K562 (cell line): ENCODE measurements around the gene TMEM156. TPM values are rescaled to one million over a fixed set of nuclear protein-coding genes. Genes with fewer than 3 reads are reported as not detected.
A peak's percentile ranks its signal among the peaks of the same experiment; 100 is the strongest.

Experiments used
- BDP1 ChIP-seq: IDR thresholded peaks from 3 replicates; pipeline ENCODE4 v1.6.1; 2011; ENCODE audit not compliant: insufficient read length, insufficient read depth
- BRD9 ChIP-seq: fragments of 450-650 bp; IDR thresholded peaks from 2 replicates; pipeline ENCODE4 v1.6.1; 2018; ENCODE audit warnings: low read depth; ENCODE audit not compliant: partially characterized antibody
- CBX8 ChIP-seq: fragments of 200-600 bp; sonication (generic); IDR thresholded peaks from 2 replicates; pipeline ENCODE4 v1.6.1; 2012; ENCODE audit warnings: borderline replicate concordance, mixed run types, low read depth, mild to moderate bottlenecking, moderate library complexity, mixed read lengths, low read length, control low read depth, inconsistent platforms; ENCODE audit not compliant: poor library complexity, severe bottlenecking; ENCODE audit errors: extremely low read depth
- CC2D1A ChIP-seq: fragments of 450-650 bp; IDR thresholded peaks from 2 replicates; pipeline ENCODE4 v1.6.1; 2017; ENCODE audit warnings: mild to moderate bottlenecking
- CHD1 ChIP-seq: fragments of 200-600 bp; sonication (generic); IDR thresholded peaks from one replicate; pipeline ENCODE4 v1.6.1; 2012; ENCODE audit warnings: mild to moderate bottlenecking, moderate library complexity, low read length, inconsistent platforms
- FIP1L1 ChIP-seq: fragments of 200-400 bp; formaldehyde crosslinking; IDR thresholded peaks from 2 replicates; pipeline ENCODE4 v1.6.1; 2018; ENCODE audit warnings: mild to moderate bottlenecking, low read depth, low read length; ENCODE audit not compliant: poor library complexity, severe bottlenecking
- IFI16 ChIP-seq: fragments of 250-450 bp; sonication (Bioruptor Pico); IDR thresholded peaks from 2 replicates; pipeline ENCODE4 v2.1.2; 2022; ENCODE audit warnings: mild to moderate bottlenecking, inconsistent platforms
- JUND ChIP-seq, 2 experiments: IDR thresholded peaks; 2 replicates in 1 of 2; 3 replicates in 1 of 2; pipeline ENCODE4 v1.6.1; 2011; ENCODE audit warnings: borderline replicate concordance in 2 of 2, low read depth in 2 of 2, low read length in 2 of 2, improper control_type of control experiment in 1 of 2, missing biosample characterization in 1 of 2, missing genetic modification characterization in 1 of 2, missing genetic modification reagents in 1 of 2
- MAZ ChIP-seq, 2 experiments: fragments of 450-650 bp in 1 of 2; sonication (generic) in 1 of 2; formaldehyde crosslinking; IDR thresholded peaks in 1 of 2; conservative IDR thresholded peaks in 1 of 2; 2 replicates each; pipeline versions ENCODE4 v1.4.0 to v1.5.0; 2020; ENCODE audit warnings: mild to moderate bottlenecking in 1 of 2, missing genetic modification reagents in 1 of 2
- MXI1 ChIP-seq: IDR thresholded peaks from 2 replicates; pipeline ENCODE4 v1.6.1; 2011; ENCODE audit warnings: low read depth, mild to moderate bottlenecking, improper control_type of control experiment, low read length
- NBN ChIP-seq: fragments of 450-650 bp; IDR thresholded peaks from 2 replicates; pipeline ENCODE4 v1.6.1; 2016; ENCODE audit warnings: low read depth, mild to moderate bottlenecking
- NEUROD1 ChIP-seq: fragments of 150-350 bp; IDR thresholded peaks from 2 replicates; pipeline ENCODE4 v1.6.1; 2014; ENCODE audit warnings: borderline replicate concordance, low read length, low read depth; ENCODE audit not compliant: partially characterized antibody
- SLC30A9 ChIP-seq: fragments of 250-450 bp; sonication (Bioruptor Pico); IDR thresholded peaks from 2 replicates; pipeline ENCODE4 v1.8.0; 2022; ENCODE audit warnings: mild to moderate bottlenecking, moderate library complexity
- TBL1XR1 ChIP-seq, 2 experiments: IDR thresholded peaks; 2 replicates each; pipeline ENCODE4 v1.6.1; 2012; ENCODE audit warnings: improper control_type of control experiment in 2 of 2, low read length in 2 of 2, mild to moderate bottlenecking in 1 of 2
- TBP ChIP-seq: optimal IDR thresholded peaks from 2 replicates; pipeline ENCODE3; 2011; ENCODE audit warnings: low read depth, low read length, improper control_type of control experiment
- TSC22D4 ChIP-seq: fragments of 450-650 bp; IDR thresholded peaks from 2 replicates; pipeline ENCODE4 v1.6.1; 2016; ENCODE audit warnings: missing genetic modification characterization, missing biosample characterization, control low read depth
- YY1 ChIP-seq, 3 experiments: IDR thresholded peaks; 2 replicates each; pipeline ENCODE4 v1.6.1; 2011; ENCODE audit warnings: low read length in 2 of 3, mild to moderate bottlenecking in 2 of 3, moderate library complexity in 2 of 3, borderline replicate concordance in 1 of 3, control low read depth in 1 of 3, low read depth in 1 of 3; ENCODE audit not compliant: insufficient read depth in 3 of 3, insufficient replicate concordance in 2 of 3, control insufficient read depth in 1 of 3, insufficient read length in 1 of 3; ENCODE audit errors: extremely low read depth in 1 of 3
- ZNF24 ChIP-seq: fragments of 450-650 bp; IDR thresholded peaks from 2 replicates; pipeline ENCODE4 v1.6.1; 2016
- polyA plus RNA-seq, 8 experiments: library from polyadenylated mRNA; depleted of rRNA in 4 of 8; stranded (reverse) in 5 of 8; unstranded in 3 of 8; fragments of >200 nt; fragmentation: Nextera tagmentation in 2 of 8; fragmentation: Illumina TruSeq in 1 of 8; extraction: Ambion mirVana in 2 of 8; extraction: Trizol in 1 of 8; gene quantifications; 2 replicates each; pipeline versions ENCODE4 v1.2.1 to v1.2.3, GENCODE V29; 2011 to 2014; ENCODE audit warnings: inconsistent platforms in 1 of 8, missing spikeins in 1 of 8
- total RNA-seq, 7 experiments: library from RNA; depleted of rRNA in 6 of 7; stranded (reverse); fragments of >200 nt in 6 of 7; fragmentation: Illumina TruSeq in 2 of 7; extraction: Trizol in 2 of 7; gene quantifications; 2 replicates each; pipeline versions ENCODE4 v1.2.1 to v1.2.3, GENCODE V29; 2011 to 2021; ENCODE audit warnings: low replicate concordance in 1 of 7
- TF ChIP-seq, protein P1 (sequence below): sonication (generic); formaldehyde crosslinking; IDR thresholded peaks from 2 replicates; pipeline ENCODE4 v1.8.1; 2022; ENCODE audit warnings: missing genetic modification reagents
- TF ChIP-seq, protein P2 (sequence below): fragments of 450-650 bp; IDR thresholded peaks from 2 replicates; pipeline ENCODE4 v1.6.1; 2018; ENCODE audit not compliant: partially characterized antibody
- TF ChIP-seq, protein P3 (sequence below): fragments of 250-450 bp; sonication (Bioruptor Pico); IDR thresholded peaks from 2 replicates; pipeline ENCODE4 v1.5.0; 2021

TMEM156 gene
- total and polyA plus RNA-seq, 9 of the 15 experiments (the other 6 are each of a cell fraction or from before 2014, with no cell fraction given), result 3.5 to 9.6 (median 6.4) TPM

DNA sequence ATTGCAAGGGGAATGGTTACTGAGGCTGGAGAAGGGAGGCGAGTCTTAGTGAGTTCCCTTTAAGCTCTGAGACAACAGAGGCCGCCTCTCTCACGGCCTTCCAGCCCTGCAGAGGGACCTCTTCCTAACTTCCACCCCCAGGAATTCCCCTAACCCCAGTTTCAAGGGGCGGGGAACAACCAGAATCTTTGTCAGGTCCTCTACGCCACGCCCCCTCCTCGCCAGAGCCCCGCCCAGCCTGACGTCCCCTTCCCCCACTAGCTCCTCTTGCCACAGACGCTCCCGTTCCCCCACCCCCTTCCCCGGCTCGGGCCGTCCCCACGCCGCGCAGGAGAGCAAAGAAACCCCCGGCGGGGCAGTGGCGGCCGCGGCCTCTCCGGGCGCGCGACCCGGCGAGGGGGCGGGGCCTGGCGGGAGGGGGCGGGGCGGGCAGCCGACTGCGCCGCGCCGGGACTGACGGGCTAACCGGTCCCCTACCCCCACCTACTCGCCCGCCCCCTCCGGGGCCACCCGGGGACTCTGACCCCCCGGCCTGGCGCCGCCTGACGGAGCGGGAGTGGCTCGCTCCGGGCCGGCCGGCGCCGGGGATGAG lies 12.3 kb upstream of the TMEM156 start (continued):
- TF ChIP-seq ZNF24, result no peak
- TF ChIP-seq, protein P1, sequence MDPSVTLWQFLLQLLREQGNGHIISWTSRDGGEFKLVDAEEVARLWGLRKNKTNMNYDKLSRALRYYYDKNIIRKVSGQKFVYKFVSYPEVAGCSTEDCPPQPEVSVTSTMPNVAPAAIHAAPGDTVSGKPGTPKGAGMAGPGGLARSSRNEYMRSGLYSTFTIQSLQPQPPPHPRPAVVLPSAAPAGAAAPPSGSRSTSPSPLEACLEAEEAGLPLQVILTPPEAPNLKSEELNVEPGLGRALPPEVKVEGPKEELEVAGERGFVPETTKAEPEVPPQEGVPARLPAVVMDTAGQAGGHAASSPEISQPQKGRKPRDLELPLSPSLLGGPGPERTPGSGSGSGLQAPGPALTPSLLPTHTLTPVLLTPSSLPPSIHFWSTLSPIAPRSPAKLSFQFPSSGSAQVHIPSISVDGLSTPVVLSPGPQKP (CRISPR knock-in tag), result no peak
- TF ChIP-seq BRD9, result no peak
- TF ChIP-seq MAZ (CRISPR knock-in tag; conservative IDR thresholded peaks at IDR 0.05 in 1 of 2, IDR thresholded peaks at IDR 0.05 in 1 of 2), result peak in 1 of 2 experiments; percentile 81; a peak in 2 of 4 replicates
- no peak for TF ChIP-seq NEUROD1
- no peak for TF ChIP-seq SLC30A9 (CRISPR knock-in tag)
- TF ChIP-seq TBL1XR1 (IDR thresholded peaks at IDR 0.05; ENCODE audit: low read length in 2 of 2), result 0 out of 4 replicates have a peak, but pooled peaks of 1 of the 2 experiments have one; percentile 59
- TF ChIP-seq TBP, result peak; percentile 40
- peak; percentile 61 for TF ChIP-seq JUND (IDR thresholded peaks at IDR 0.05; ENCODE audit: borderline replicate concordance, low read depth, low read length)
- no peak for TF ChIP-seq JUND (tag; IDR thresholded peaks at IDR 0.05; ENCODE audit: borderline replicate concordance, low read depth, low read length)
- TF ChIP-seq MXI1, result no peak
- no peak for TF ChIP-seq BDP1
- no peak for TF ChIP-seq IFI16 (CRISPR knock-in tag)
- peak in 1 of 3 experiments; percentile 48 for TF ChIP-seq YY1 (IDR thresholded peaks at IDR 0.05; ENCODE audit: borderline replicate concordance in 1 of 3, control insufficient read depth in 1 of 3, extremely low read depth in 1 of 3, insufficient read depth in 3 of 3, insufficient read length in 1 of 3, insufficient replicate concordance in 2 of 3, low read depth in 1 of 3, low read length in 2 of 3)
- no peak for TF ChIP-seq CBX8
- TF ChIP-seq FIP1L1, result no peak
- TF ChIP-seq CC2D1A, result no peak
- TF ChIP-seq NBN, result 0 out of 2 replicates have a peak, but pooled peaks have one; percentile 20
- TF ChIP-seq, protein P2, sequence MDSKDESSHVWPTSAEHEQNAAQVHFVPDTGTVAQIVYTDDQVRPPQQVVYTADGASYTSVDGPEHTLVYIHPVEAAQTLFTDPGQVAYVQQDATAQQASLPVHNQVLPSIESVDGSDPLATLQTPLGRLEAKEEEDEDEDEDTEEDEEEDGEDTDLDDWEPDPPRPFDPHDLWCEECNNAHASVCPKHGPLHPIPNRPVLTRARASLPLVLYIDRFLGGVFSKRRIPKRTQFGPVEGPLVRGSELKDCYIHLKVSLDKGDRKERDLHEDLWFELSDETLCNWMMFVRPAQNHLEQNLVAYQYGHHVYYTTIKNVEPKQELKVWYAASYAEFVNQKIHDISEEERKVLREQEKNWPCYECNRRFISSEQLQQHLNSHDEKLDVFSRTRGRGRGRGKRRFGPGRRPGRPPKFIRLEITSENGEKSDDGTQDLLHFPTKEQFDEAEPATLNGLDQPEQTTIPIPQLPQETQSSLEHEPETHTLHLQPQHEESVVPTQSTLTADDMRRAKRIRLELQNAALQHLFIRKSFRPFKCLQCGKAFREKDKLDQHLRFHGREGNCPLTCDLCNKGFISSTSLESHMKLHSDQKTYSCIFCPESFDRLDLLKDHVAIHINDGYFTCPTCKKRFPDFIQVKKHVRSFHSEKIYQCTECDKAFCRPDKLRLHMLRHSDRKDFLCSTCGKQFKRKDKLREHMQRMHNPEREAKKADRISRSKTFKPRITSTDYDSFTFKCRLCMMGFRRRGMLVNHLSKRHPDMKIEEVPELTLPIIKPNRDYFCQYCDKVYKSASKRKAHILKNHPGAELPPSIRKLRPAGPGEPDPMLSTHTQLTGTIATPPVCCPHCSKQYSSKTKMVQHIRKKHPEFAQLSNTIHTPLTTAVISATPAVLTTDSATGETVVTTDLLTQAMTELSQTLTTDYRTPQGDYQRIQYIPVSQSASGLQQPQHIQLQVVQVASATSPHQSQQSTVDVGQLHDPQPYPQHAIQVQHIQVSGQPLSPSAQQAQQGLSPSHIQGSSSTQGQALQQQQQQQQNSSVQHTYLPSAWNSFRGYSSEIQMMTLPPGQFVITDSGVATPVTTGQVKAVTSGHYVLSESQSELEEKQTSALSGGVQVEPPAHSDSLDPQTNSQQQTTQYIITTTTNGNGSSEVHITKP, result peak; percentile 52
- TF ChIP-seq, protein P3, sequence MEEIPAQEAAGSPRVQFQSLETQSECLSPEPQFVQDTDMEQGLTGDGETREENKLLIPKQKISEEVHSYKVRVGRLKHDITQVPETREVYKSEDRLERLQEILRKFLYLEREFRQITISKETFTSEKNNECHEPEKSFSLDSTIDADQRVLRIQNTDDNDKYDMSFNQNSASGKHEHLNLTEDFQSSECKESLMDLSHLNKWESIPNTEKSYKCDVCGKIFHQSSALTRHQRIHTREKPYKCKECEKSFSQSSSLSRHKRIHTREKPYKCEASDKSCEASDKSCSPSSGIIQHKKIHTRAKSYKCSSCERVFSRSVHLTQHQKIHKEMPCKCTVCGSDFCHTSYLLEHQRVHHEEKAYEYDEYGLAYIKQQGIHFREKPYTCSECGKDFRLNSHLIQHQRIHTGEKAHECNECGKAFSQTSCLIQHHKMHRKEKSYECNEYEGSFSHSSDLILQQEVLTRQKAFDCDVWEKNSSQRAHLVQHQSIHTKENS (CRISPR knock-in tag), result no peak
- no peak for TF ChIP-seq TSC22D4 (tag)
- TF ChIP-seq CHD1, result no peak
